C4-2B (cell line): ENCODE data around the gene ZNF778.

Experiments used
- ZFX ChIP-seq: fragments of 450-650 bp; IDR thresholded peaks from 2 replicates; pipeline ENCODE4 v1.6.1; 2017
- TF ChIP-seq, protein P1 (sequence below): fragments of 450-650 bp; conservative IDR thresholded peaks from 2 replicates; pipeline ENCODE4 v1.5.1; 2017; ENCODE audit warnings: mild to moderate bottlenecking

DNA sequence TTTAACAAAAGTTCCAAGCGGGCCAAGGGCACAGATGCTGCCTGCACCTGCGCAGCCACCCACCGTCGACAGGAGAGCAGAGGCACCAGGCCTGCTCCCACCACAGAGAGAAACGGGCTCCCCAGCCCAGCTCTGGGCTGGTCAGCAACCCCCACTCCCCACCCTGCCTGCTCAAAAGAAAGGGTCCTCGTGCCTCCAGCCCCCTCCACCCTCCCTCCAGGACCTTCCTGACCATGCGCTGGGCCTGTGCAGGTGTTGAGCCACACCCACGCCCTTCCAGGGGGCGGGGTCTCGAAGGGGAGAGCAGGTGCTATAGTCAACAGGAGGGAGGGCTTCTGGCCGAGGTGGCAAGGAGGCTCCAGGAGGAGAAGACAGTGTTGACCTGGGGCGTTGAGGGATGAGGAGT, 25.3 kb downstream of the ZNF778 start:
- TF ChIP-seq, protein P1, sequence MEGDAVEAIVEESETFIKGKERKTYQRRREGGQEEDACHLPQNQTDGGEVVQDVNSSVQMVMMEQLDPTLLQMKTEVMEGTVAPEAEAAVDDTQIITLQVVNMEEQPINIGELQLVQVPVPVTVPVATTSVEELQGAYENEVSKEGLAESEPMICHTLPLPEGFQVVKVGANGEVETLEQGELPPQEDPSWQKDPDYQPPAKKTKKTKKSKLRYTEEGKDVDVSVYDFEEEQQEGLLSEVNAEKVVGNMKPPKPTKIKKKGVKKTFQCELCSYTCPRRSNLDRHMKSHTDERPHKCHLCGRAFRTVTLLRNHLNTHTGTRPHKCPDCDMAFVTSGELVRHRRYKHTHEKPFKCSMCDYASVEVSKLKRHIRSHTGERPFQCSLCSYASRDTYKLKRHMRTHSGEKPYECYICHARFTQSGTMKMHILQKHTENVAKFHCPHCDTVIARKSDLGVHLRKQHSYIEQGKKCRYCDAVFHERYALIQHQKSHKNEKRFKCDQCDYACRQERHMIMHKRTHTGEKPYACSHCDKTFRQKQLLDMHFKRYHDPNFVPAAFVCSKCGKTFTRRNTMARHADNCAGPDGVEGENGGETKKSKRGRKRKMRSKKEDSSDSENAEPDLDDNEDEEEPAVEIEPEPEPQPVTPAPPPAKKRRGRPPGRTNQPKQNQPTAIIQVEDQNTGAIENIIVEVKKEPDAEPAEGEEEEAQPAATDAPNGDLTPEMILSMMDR: no peak
- TF ChIP-seq ZFX: no peak
